RPMI7951 (cell line): ENCODE measurements around the gene HLA-DRA. TPM values are rescaled to one million over a fixed set of nuclear protein-coding genes. Genes with fewer than 3 reads are reported as not detected.

Experiments
- DNase-seq: peaks from one replicate; pipeline ENCODE4 v3.0.0-alpha.2; 2012; ENCODE audit warnings: low read depth
- total RNA-seq: library from RNA; depleted of rRNA; stranded (reverse); fragments of >200 nt; shearing (Covaris generic); gene quantifications from 2 replicates; pipeline ENCODE4 v1.2.3, GENCODE V29; 2014; rRNA removed

Gene HLA-DRA
- total RNA-seq, 1 experiment from 2014 or later = 21.4 TPM

DNA sequence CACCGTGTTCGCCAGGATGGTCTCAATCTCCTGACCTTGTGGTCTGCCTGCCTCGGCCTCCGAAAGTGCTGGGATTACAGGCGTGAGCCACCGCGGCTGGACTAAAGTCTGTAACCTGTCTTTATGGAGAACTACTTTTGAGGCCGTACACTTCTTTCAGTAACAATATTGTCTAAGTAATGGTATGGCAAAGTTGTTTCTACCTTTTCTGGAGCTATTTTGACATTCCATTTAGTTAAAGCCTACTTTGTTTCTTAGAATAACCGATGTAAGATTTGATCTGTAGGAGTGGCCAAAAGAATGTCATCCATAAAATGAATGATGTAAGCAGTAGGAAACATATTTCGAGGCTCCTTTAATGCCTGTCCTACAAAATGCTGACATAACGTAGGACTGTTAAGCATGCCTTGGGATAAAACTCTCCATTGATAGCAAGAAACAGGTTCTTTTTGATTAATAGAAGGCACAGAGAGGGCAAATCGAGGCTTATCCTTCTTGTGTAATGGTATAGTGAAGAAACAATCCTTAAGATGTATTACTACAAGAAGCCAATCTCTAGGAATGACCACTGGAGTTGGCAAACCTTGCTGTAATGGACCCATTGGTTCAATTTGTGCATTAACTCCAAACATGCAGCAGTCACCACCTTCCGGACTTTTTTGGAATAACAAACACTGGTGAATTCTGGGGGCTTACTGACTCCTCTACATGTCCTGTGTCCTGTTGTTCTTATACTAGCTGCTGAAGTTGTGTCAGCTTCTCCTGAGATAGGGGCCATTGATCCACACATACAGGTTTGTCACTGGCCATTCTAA is 35.9 kb downstream of the HLA-DRA start:
- peak; percentile 8 for DNase-seq

GRCh38 chr6:32483968-32484613 is 44.4 kb downstream of the HLA-DRA start:
- no peak for DNase-seq

GRCh38 chr6:32484614-32484998 is 44.9 kb downstream of the HLA-DRA start:
- DNase-seq = no peak

DNA sequence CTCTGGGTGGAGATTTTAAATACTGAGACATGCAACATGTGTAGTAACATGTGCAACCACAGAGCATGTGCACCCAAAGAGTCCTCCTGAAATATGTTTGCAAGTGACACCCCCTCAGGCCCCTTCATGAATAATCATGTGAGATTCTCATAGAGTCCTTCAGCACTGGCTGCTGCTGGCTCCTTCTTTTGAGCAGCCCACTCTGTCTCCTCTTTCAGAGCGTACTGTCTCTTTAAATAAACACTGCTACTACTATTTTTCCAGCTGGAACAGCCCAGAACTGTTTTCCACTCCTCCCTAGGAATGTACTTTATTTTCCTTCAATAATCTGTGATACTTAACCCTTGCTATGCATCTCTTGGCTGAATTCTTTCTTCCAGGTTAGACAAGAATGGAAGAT is 48.4 kb downstream of the HLA-DRA start:
- no peak for DNase-seq

DNA sequence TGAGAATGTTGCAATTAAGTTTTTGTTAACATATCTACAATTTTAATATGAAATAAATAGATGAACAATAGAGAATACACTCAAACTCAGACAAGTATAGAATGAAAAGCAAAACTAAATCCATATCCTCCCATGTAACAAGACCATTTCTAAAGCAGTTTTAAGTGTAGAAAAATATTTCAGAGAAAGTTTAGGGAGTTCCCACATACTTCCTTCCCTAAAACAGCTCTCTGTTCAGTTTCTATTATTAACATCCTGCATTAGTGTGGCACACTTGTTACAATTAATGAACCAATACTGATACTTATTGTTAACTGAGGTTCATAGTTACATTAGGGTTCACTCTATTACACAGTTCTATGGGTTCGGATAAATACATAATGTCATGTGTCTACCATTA is 52.0 kb downstream of the HLA-DRA start:
- no peak for DNase-seq

DNA sequence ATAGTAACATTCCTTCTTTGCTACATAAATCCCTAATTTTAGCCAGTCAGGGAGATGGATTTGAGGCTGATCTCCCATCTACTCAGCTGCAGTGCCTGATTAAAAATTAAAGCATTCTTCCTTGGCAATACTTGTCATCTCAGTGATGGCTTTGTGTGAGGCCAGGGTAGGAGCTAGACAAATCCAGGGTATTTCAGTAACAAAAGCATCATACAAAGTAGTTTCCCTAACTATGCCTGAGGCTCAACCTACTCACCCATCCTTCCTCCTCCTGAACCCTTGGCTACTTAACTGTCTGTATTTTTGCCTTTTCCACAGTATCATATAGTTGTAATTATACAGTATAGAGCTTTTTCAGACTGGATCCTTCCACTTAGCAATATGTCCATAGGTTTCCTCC is 52.7 kb downstream of the HLA-DRA start:
- DNase-seq = no peak

Other genes starting within 250 kb of the HLA-DRA start
- gene PBX2, start 249.7 kb upstream of the HLA-DRA start, total RNA-seq = 14.4 and 15.7 TPM in 2 replicates
- 4.1 and 5.8 TPM in 2 replicates for gene GPSM3, start 247.2 kb upstream of the HLA-DRA start, total RNA-seq
- gene NOTCH4, start 215.8 kb upstream of the HLA-DRA start, total RNA-seq = 2.6 and 4.8 TPM in 2 replicates
- gene TSBP1, start 68.0 kb upstream of the HLA-DRA start, total RNA-seq = not detected in 2 replicates
- gene BTNL2, start 32.7 kb upstream of the HLA-DRA start, total RNA-seq = not detected in 2 replicates
- not detected in 2 replicates for gene HLA-DRB5, start 90.4 kb downstream of the HLA-DRA start, total RNA-seq
- 4.7 and 5.5 TPM in 2 replicates for gene HLA-DRB1, start 150.0 kb downstream of the HLA-DRA start, total RNA-seq
- not detected in 2 replicates for gene HLA-DQA1, start 197.5 kb downstream of the HLA-DRA start, total RNA-seq
- not detected in 2 replicates for gene HLA-DQB1, start 226.8 kb downstream of the HLA-DRA start, total RNA-seq